RWPE1 (cell line): ENCODE measurements around the gene NDUFB10.

Experiments
- CTCF ChIA-PET: fragments of 350-600 bp; sonication (Branson Sonifier 250); formaldehyde crosslinking; extraction: SDS; loops from one replicate; lab custom pipeline; 2021; lab: Yijun Ruan, JAX
- POLR2A ChIA-PET: fragments of 400-600 bp; formaldehyde crosslinking; extraction: SDS; loops from one replicate; lab custom pipeline; 2020; ENCODE audit warnings: antibody characterized with exemption; ENCODE audit not compliant: low non-redundant PET; lab: Yijun Ruan, JAX
- DNase-seq: peaks from one replicate; pipeline ENCODE4 v3.0.0; 2012; ENCODE audit warnings: low spot score
- H3K27ac ChIP-seq: fragments of 450-650 bp; 2 replicates; pipeline ENCODE4 v1.5.1; 2017
- TF ChIP-seq, protein P1 (sequence below): fragments of 450-650 bp; conservative IDR thresholded peaks from 2 replicates; pipeline ENCODE4 v1.5.1; 2017; ENCODE audit warnings: low read depth, mild to moderate bottlenecking

Gene NDUFB10

DNA sequence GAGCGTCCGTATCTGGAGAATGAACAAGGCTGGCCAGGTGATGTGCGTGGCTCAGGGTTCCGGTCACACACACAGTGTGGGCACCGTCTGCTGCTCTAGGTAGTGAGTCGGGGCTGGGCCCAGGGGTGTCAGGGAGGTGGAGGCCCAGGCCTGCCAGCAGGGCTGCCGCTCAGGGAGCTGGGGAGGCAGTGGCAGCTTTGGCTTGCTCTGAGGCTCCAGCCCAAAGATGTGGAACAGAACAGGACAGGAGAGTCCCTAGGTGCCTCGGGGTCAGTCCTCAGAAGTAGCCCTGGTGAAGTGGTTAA, 16.8 kb downstream of the NDUFB10 start:
- POLR2A ChIA-PET, result interaction anchor here (0.6 kb wide), 1 partner anchor 9 kb away, joined by 3 read pairs; the partner anchor contains the start of gene RNF151
- TF ChIP-seq, protein P1, sequence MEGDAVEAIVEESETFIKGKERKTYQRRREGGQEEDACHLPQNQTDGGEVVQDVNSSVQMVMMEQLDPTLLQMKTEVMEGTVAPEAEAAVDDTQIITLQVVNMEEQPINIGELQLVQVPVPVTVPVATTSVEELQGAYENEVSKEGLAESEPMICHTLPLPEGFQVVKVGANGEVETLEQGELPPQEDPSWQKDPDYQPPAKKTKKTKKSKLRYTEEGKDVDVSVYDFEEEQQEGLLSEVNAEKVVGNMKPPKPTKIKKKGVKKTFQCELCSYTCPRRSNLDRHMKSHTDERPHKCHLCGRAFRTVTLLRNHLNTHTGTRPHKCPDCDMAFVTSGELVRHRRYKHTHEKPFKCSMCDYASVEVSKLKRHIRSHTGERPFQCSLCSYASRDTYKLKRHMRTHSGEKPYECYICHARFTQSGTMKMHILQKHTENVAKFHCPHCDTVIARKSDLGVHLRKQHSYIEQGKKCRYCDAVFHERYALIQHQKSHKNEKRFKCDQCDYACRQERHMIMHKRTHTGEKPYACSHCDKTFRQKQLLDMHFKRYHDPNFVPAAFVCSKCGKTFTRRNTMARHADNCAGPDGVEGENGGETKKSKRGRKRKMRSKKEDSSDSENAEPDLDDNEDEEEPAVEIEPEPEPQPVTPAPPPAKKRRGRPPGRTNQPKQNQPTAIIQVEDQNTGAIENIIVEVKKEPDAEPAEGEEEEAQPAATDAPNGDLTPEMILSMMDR, result no peak
- no peak for DNase-seq
- peak overlapping the region; percentile 74 for H3K27ac ChIP-seq
- CTCF ChIA-PET, result interaction anchor here (0.6 to 0.8 kb wide), 2 partner anchors 9 to 48 kb away, joined by 3 read pairs; no protein-coding TSS in a partner anchor

GRCh38 chr16:1976951-1977874, 17.9 kb downstream of the NDUFB10 start:
- DNase-seq, result no peak
- POLR2A ChIA-PET, result interaction anchor here (0.6 kb wide), 1 partner anchor 160 kb away, joined by 3 read pairs; no protein-coding TSS in a partner anchor
- CTCF ChIA-PET, result interaction anchor here (0.6 to 0.8 kb wide), 2 partner anchors 7 to 56 kb away, joined by 3 read pairs; no protein-coding TSS in a partner anchor
- TF ChIP-seq, protein P1, result no peak
- H3K27ac ChIP-seq, result peak overlapping the region; percentile 74

- TF ChIP-seq, protein P1, result no peak
- DNase-seq, result no peak
- ChIA-PET CTCF (interaction anchor here (0.6 kb wide), 1 partner anchor 57 kb away, joined by 3 read pairs; no protein-coding TSS in a partner anchor), POLR2A (no interaction called here)
- H3K27ac ChIP-seq, result peak overlapping the region; percentile 74
These were observed 18.5 kb downstream of the NDUFB10 start for GRCh38 chr16:1977875-1978268.

DNA sequence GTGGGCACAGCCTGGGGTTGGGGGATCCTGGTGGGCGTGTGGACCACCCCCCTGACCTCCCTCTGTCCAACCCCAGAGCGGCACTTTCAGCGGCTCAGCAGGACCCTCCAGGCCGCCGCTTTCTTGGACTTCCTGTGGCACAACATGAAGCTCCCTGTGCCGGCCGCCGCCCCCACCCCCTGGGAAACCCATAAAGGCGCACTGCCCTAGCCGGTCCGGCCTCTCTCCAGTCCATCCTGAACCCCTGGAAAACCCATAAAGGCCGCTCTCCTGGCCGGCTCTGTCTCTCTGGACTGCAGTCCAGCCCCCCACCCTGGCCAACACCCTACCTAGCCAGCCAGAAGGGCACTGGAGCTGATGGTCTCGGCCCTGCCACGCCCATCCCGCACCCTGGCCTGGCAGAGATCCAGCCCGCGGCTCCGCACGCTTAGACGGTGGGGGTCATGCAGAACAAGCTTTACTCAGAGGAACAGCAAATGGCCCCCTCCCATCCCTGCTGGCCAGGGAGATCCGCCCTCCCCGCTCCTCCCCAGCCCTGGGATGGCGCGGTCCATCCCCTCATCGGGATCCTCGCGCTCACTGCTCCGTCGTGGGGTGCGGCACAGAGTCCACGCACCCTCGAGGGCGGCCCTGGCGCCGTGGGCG, 19.3 kb downstream of the NDUFB10 start:
- H3K27ac ChIP-seq, result peak overlapping the region; percentile 74
- ChIA-PET POLR2A (interaction anchor here (0.8 kb wide), 1 partner anchor 13 kb away, joined by 5 read pairs; the partner anchor contains the start of gene RPS2), CTCF (no interaction called here)
- no peak for DNase-seq
- TF ChIP-seq, protein P1, result no peak

DNA sequence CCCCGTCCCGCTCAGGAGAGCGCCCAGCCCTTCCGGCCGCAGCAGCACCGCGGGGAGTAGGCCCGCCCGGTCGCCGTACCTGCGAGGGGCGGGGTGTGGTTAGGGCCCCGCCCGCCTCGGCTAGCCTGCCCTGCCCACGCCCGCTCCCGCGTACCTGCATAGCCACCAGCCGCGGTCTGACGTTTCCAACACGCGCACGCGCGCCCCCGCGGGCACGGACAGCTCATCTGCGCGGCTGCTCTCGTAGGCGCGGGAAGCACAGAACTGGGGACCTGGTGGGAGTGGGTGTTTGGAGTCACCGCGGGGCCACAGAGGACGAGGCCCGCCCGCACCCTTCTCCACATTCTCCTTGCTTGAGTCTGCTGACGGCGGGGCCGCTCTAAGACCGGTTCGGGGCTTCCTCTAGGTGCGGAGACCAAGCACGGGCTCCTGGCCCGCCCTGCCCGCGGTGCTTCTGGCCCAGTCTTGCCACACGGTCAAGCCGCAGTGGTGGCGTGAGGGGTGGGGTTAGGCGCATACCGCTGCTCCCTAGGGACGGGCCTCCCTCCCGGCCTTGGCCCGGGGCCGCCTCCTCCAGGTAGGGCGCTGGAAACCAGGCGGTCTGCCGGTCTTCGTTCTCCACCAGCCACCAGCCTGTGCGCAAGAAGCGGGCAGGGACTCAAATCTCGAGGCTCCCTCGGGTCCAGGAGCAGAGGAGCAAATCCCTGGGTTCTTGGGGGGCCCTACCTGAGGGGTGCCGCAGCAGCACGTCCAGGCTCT, 20.1 kb downstream of the NDUFB10 start:
- DNase-seq, result peak; percentile 69
- H3K27ac ChIP-seq, result peak overlapping the region; percentile 74
- ChIA-PET POLR2A (no interaction called here), CTCF (no interaction called here)
- TF ChIP-seq, protein P1, result no peak
